Endodermal cell (in vitro differentiated cells): ENCODE measurements around the gene CARD14. TPM values are rescaled to one million over a fixed set of nuclear protein-coding genes. Genes with fewer than 3 reads are reported as not detected.

Source experiments
- DNase-seq: peaks from one replicate; pipeline ENCODE4 v3.0.0-alpha.2; 2017
- H3K27ac ChIP-seq: 2 replicates; pipeline ENCODE4 v1.5.1; 2013; ENCODE audit warnings: mild to moderate bottlenecking, low read depth, low read length, moderate library complexity
- H3K27me3 ChIP-seq: 2 replicates; pipeline ENCODE4 v1.6.1; 2013; ENCODE audit warnings: mild to moderate bottlenecking, low read length, moderate library complexity; ENCODE audit not compliant: insufficient read depth, control insufficient read depth, poor library complexity, severe bottlenecking
- H3K36me3 ChIP-seq: 2 replicates; pipeline ENCODE4 v1.7.0; 2013; ENCODE audit warnings: mild to moderate bottlenecking, low read length, moderate library complexity; ENCODE audit not compliant: control insufficient read depth, insufficient read depth
- H3K4me1 ChIP-seq: one replicate; pipeline ENCODE4 v1.7.0; 2013; ENCODE audit warnings: low read length; ENCODE audit not compliant: control insufficient read depth, insufficient read depth
- H3K4me3 ChIP-seq: 2 replicates; pipeline ENCODE4 v1.5.1; 2013; ENCODE audit warnings: mild to moderate bottlenecking, low read length, moderate library complexity
- H3K9ac ChIP-seq: 2 replicates; pipeline ENCODE4 v1.6.1; 2013; ENCODE audit warnings: mild to moderate bottlenecking, low read length, moderate library complexity; ENCODE audit not compliant: poor library complexity, severe bottlenecking; ENCODE audit errors: extremely low read depth
- H3K9me3 ChIP-seq: 2 replicates; pipeline ENCODE4 v1.6.1; 2013; ENCODE audit warnings: mild to moderate bottlenecking, low read length, moderate library complexity; ENCODE audit not compliant: control insufficient read depth
- H3K27ac Mint-ChIP-seq: 2 replicates; pipeline ENCODE4 v1.8.0; 2020; ENCODE audit warnings: mixed read lengths
- H3K27me3 Mint-ChIP-seq: 2 replicates; pipeline ENCODE4 v1.8.0; 2021; ENCODE audit warnings: mild to moderate bottlenecking, mixed read lengths; ENCODE audit not compliant: insufficient read depth
- H3K36me3 Mint-ChIP-seq: 2 replicates; pipeline ENCODE4 v1.8.0; 2020; ENCODE audit warnings: low read depth, mixed read lengths
- H3K4me1 Mint-ChIP-seq: 2 replicates; pipeline ENCODE4 v1.8.0; 2020; ENCODE audit warnings: mixed read lengths
- H3K4me3 Mint-ChIP-seq: 2 replicates; pipeline ENCODE4 v1.8.0; 2020; ENCODE audit warnings: mild to moderate bottlenecking, moderate library complexity, mixed read lengths
- H3K9me3 Mint-ChIP-seq: 2 replicates; pipeline ENCODE4 v1.8.0; 2020; ENCODE audit warnings: mild to moderate bottlenecking, mixed read lengths
- CTCF ChIP-seq: fragments of 200-600 bp; sonication (generic); conservative IDR thresholded peaks from 2 replicates; pipeline ENCODE4 v1.5.0; 2021; ENCODE audit warnings: antibody characterized with exemption, mild to moderate bottlenecking
- WGBS, 2 experiments: methylation state at CpG; one replicate each; pipeline versions ENCODE4 v1.1.5 to v1.1.7; 2013; ENCODE audit warnings: missing lambda C conversion rate in 2 of 2, mixed read lengths in 1 of 2; ENCODE audit not compliant: insufficient coverage in 1 of 2, insufficient read length in 1 of 2; 5-methylcytosine and 5-hydroxymethylcytosine counted together
- total RNA-seq, 2 donors: library from RNA; stranded (reverse); fragmentation: NEBNext Ultra II Directional in 1 of 2; extraction: Animal tissue kit (Norgen Biotek cat#: 25700) in 1 of 2; gene quantifications; 2 replicates in 1 of 2; 3 replicates in 1 of 2; pipeline ENCODE4 v1.2.1, GENCODE V29; 2021

CARD14 gene
- total RNA-seq, 2 donors from 2014 or later = 0.31 TPM; not detected in 1

DNA sequence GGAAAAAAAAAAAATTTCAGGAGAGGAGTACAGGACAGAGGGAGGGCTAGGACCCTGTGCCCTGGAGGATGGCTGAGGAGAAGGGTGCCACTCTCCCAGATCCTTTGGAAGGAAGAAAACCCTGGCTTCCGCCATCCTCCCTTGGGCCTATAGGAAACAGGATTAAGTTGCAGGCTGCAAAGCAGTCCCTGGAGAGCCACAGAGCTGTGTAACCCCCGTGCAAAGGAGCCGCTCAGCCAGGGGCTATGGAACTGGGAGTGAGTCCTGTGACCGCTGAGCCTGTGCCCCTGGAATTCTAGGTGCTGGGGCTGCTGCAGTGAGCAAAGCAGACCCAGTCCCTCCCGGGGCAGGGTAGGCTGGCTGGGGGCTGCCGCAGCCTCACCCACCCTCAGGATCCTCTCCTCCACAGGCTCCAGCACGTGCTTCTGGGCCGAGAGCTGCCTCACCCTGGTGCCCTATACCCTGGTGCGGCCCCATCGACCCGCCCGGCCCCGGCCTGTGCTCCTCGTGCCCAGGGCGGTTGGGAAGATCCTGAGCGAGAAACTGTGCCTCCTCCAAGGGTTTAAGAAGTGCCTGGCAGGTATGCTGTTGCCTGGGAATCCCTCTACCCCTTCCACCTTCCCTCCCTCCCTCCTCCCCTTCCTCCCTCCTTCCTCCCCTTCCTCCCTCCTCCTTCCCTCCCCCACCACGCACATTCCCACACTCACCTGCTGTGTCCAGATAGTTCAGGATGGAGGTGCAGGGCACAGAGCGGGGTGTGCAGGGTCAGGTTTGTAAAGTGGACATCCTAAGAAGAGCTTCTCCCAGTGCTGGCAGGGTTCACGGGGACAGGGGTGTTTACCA lies 35.0 kb downstream of the CARD14 start:
- no peak for DNase-seq
- no peaks in the 10 kb centered on the region for H3K27me3 Mint-ChIP-seq
- H3K9ac ChIP-seq = no peak overlapping the region

DNA sequence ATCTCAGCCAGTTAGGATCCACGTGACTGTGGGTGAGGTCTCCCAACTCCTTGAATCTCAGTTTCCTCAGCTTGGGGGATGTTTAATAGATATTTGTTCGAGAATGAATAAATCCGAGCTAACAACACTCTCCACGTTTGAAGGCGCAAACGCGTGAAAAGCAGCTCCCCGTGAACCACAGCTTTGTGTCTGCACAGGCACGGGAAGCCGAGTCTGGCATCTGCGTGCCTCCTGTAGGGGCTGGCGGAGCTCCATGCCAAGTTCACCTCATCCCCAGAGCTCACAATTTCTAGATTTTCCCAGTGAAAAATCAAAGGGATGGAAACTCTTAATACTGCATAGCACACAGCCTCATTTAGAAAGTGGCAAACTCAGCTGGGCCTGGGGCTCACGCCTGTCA lies 36.0 kb downstream of the CARD14 start:
- no peak for DNase-seq
- H3K9me3 Mint-ChIP-seq = no peaks in the 10 kb centered on the region
- H3K9ac ChIP-seq = no peak overlapping the region
- H3K36me3 Mint-ChIP-seq = peaks cover 16% of the 10 kb centered on the region
- WGBS, 2 experiments = 90 to 93% methylated on average over 12 to 13 of the region's 13 CpGs
- no peak overlapping the region for H3K27ac ChIP-seq
- H3K4me1 ChIP-seq = no peaks in the 10 kb centered on the region
- TF ChIP-seq CTCF = no peak
- no peak overlapping the region for H3K4me3 ChIP-seq
- no peak overlapping the region for H3K27ac Mint-ChIP-seq
- no peaks in the 10 kb centered on the region for H3K9me3 ChIP-seq
- no peak overlapping the region for H3K4me3 Mint-ChIP-seq
- no peaks in the 10 kb centered on the region for H3K4me1 Mint-ChIP-seq
- no peaks in the 10 kb centered on the region for H3K27me3 Mint-ChIP-seq
- H3K27me3 ChIP-seq = no peaks in the 10 kb centered on the region
- H3K36me3 ChIP-seq = peaks cover 8% of the 10 kb centered on the region

More for the DNA sequence above, 35.0 kb downstream of the CARD14 start:
- Histone ChIP-seq H3K9me3 (no peaks in the 10 kb centered on the region), H3K36me3 (peaks cover 4% of the 10 kb centered on the region), H3K27me3 (no peaks in the 10 kb centered on the region), H3K4me1 (no peaks in the 10 kb centered on the region), H3K27ac (no peak overlapping the region), H3K4me3 (no peak overlapping the region)
- H3K4me3 Mint-ChIP-seq = no peak overlapping the region
- 84 to 88% methylated on average over 13 to 19 of the region's 19 CpGs for WGBS, 2 experiments
- no peaks in the 10 kb centered on the region for H3K4me1 Mint-ChIP-seq
- peaks cover 8% of the 10 kb centered on the region for H3K36me3 Mint-ChIP-seq
- H3K9me3 Mint-ChIP-seq = no peaks in the 10 kb centered on the region
- H3K27ac Mint-ChIP-seq = no peak overlapping the region
- TF ChIP-seq CTCF = no peak

GRCh38 chr17:80208050-80208449 lies 38.2 kb downstream of the CARD14 start:
- TF ChIP-seq CTCF = no peak
- no peak for DNase-seq
- Histone ChIP-seq H3K9me3 (no peaks in the 10 kb centered on the region), H3K4me1 (no peaks in the 10 kb centered on the region), H3K9ac (no peak overlapping the region), H3K36me3 (peaks cover 21% of the 10 kb centered on the region), H3K27ac (no peak overlapping the region), H3K4me3 (no peak overlapping the region), H3K27me3 (no peaks in the 10 kb centered on the region)
- no peak overlapping the region for H3K27ac Mint-ChIP-seq
- no peaks in the 10 kb centered on the region for H3K4me1 Mint-ChIP-seq
- no peak overlapping the region for H3K4me3 Mint-ChIP-seq
- WGBS, 2 experiments = 94 to 100% methylated on average over 6 to 16 of the region's 16 CpGs
- H3K27me3 Mint-ChIP-seq = no peaks in the 10 kb centered on the region
- H3K9me3 Mint-ChIP-seq = no peaks in the 10 kb centered on the region
- peaks cover 24% of the 10 kb centered on the region for H3K36me3 Mint-ChIP-seq
